Parathyroid adenoma (tissue), 2 donors: Measurements from ENCODE around the gene MAT1A.
"Not testable (repeated sequence)": the region's sequence is repeated elsewhere in the genome, so short reads cannot be mapped to it uniquely, and the experiment has no call there.

Experiments
- H2AFZ ChIP-seq: fragments of 300-600 bp; sonication (generic); one replicate; pipeline ENCODE4 v1.7.0; 2017; ENCODE audit warnings: antibody characterized with exemption, mild to moderate bottlenecking
- H3K27ac ChIP-seq: fragments of 300-600 bp; sonication (generic); one replicate; pipeline ENCODE4 v1.7.0; 2017
- H3K27me3 ChIP-seq: fragments of 300-600 bp; sonication (generic); one replicate; pipeline ENCODE4 v1.7.0; 2017; ENCODE audit warnings: low read length; ENCODE audit not compliant: control insufficient read depth, insufficient read depth
- H3K36me3 ChIP-seq: fragments of 300-600 bp; sonication (generic); one replicate; pipeline ENCODE4 v1.7.0; 2017; ENCODE audit warnings: low read length; ENCODE audit not compliant: control insufficient read depth, insufficient read depth
- H3K4me1 ChIP-seq: fragments of 300-600 bp; sonication (generic); one replicate; pipeline ENCODE4 v1.7.0; 2017; ENCODE audit warnings: control low read depth
- H3K4me2 ChIP-seq: fragments of 300-600 bp; sonication (generic); one replicate; pipeline ENCODE4 v1.7.0; 2017; ENCODE audit warnings: low read length
- H3K4me3 ChIP-seq: fragments of 300-600 bp; sonication (generic); one replicate; pipeline ENCODE4 v1.7.0; 2017; ENCODE audit warnings: low read depth, low read length
- H3K79me2 ChIP-seq: fragments of 300-600 bp; sonication (generic); one replicate; pipeline ENCODE4 v1.7.0; 2017; ENCODE audit warnings: control low read depth
- H3K9ac ChIP-seq: fragments of 300-600 bp; sonication (generic); one replicate; pipeline ENCODE4 v1.7.0; 2017; ENCODE audit warnings: mild to moderate bottlenecking
- H3K9me3 ChIP-seq: fragments of 300-600 bp; sonication (generic); one replicate; pipeline ENCODE4 v1.7.0; 2017; ENCODE audit warnings: low read length; ENCODE audit not compliant: control insufficient read depth
- CTCF ChIP-seq: fragments of 300-600 bp; sonication (generic); IDR thresholded peaks from one replicate; pipeline ENCODE4 v1.7.0; 2017; ENCODE audit warnings: antibody characterized with exemption, mild to moderate bottlenecking
- donor health status: primary hyperparathyroidism.

The MAT1A gene

GRCh38 chr10:80252296-80252887 lies 37.1 kb downstream of the MAT1A start:
- H3K27me3 ChIP-seq, result no peaks in the 10 kb centered on the region
- peaks cover 31% of the 10 kb centered on the region for H3K4me1 ChIP-seq
- H3K9ac ChIP-seq, result no peak overlapping the region
- no peak overlapping the region for H3K27ac ChIP-seq
- H3K79me2 ChIP-seq, result no peaks in the 10 kb centered on the region
- H3K4me3 ChIP-seq, result no peak overlapping the region
- no peak for TF ChIP-seq CTCF
- no peak overlapping the region for H2AFZ ChIP-seq
- no peak overlapping the region for H3K4me2 ChIP-seq
- no peaks in the 10 kb centered on the region for H3K9me3 ChIP-seq
- no peaks in the 10 kb centered on the region for H3K36me3 ChIP-seq

GRCh38 chr10:80251703-80252280 lies 37.7 kb downstream of the MAT1A start:
- H3K27ac ChIP-seq, H3K36me3 ChIP-seq, H3K79me2 ChIP-seq, H3K27me3 ChIP-seq, H3K4me2 ChIP-seq, H2AFZ ChIP-seq, H3K9ac ChIP-seq, H3K4me3 ChIP-seq, H3K9me3 ChIP-seq: not testable (repeated sequence)
- peaks cover 25% of the 10 kb centered on the region for H3K4me1 ChIP-seq

- H2AFZ ChIP-seq, H3K4me3 ChIP-seq, H3K9me3 ChIP-seq, H3K27me3 ChIP-seq, H3K27ac ChIP-seq, H3K4me2 ChIP-seq, H3K79me2 ChIP-seq, H3K9ac ChIP-seq, H3K36me3 ChIP-seq: not testable (repeated sequence)
- peaks cover 13% of the 10 kb centered on the region for H3K4me1 ChIP-seq
Measured at GRCh38 chr10:80250399-80250798, 39.1 kb downstream of the MAT1A start.

DNA sequence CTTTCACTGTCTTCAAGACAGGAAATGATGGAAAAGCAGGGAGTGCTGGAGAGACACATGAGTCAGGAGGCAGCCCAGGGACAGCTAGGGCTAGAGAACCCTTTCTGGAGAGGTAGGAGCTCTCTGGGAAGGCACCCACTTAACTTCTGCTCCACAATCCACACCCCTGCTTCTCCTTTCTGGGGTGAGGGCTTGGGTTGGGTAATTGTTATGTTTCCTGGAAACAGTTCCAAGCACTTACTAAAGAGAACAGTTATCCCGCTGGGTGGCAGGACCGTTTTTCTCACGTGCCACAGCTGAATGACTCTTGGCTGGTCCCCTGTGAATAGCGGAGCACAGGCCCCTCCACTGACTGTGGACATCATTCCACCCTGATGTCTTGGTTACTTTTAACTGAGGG lies 39.6 kb downstream of the MAT1A start:
- H3K27ac ChIP-seq, result not testable (repeated sequence)

GRCh38 chr10:80247611-80248010 lies 41.8 kb downstream of the MAT1A start:
- H3K36me3 ChIP-seq, H3K27ac ChIP-seq, H3K9me3 ChIP-seq, H3K27me3 ChIP-seq, H2AFZ ChIP-seq, H3K9ac ChIP-seq, H3K4me1 ChIP-seq, H3K4me3 ChIP-seq, H3K4me2 ChIP-seq, H3K79me2 ChIP-seq: not testable (repeated sequence)

More for the DNA sequence above, 39.6 kb downstream of the MAT1A start:
- not testable (repeated sequence) for H3K36me3 ChIP-seq, H3K4me3 ChIP-seq, H3K4me2 ChIP-seq, H2AFZ ChIP-seq, H3K79me2 ChIP-seq, H3K27me3 ChIP-seq, H3K9me3 ChIP-seq, H3K9ac ChIP-seq
- H3K4me1 ChIP-seq, result peaks cover 12% of the 10 kb centered on the region

GRCh38 chr10:80244371-80244770 lies 45.1 kb downstream of the MAT1A start:
- H3K36me3 ChIP-seq, H3K9ac ChIP-seq, H3K4me2 ChIP-seq, H3K79me2 ChIP-seq, H2AFZ ChIP-seq, H3K27me3 ChIP-seq, H3K9me3 ChIP-seq, H3K4me3 ChIP-seq, H3K4me1 ChIP-seq, H3K27ac ChIP-seq: not testable (repeated sequence)

GRCh38 chr10:80242341-80242740 lies 47.1 kb downstream of the MAT1A start:
- H2AFZ ChIP-seq, result not testable (repeated sequence)

DNA sequence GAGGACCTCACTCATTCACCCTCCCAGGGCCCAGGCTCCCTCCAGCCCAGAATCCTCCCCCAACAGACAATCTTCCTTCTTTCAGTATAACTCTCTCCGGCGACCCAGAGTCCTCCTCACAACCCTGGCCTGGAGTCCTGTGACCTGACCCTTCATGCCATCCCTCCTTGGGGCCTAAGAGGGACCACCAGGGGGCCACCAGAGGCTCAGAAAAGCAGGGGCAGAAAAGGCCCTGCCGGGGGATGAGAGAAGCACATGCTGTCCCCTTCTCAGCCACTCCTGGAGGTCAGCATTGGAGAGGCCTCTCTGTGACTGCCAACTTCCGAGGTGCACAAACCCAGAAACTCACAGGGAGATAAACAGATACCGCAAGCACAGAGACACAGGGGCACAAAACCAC lies 53.0 kb downstream of the MAT1A start:
- H3K9me3 ChIP-seq, H3K4me2 ChIP-seq, H3K9ac ChIP-seq: not testable (repeated sequence)

More at GRCh38 chr10:80242341-80242740, 47.1 kb downstream of the MAT1A start:
- H3K36me3 ChIP-seq, H3K4me2 ChIP-seq, H3K9me3 ChIP-seq, H3K9ac ChIP-seq, H3K4me3 ChIP-seq, H3K27ac ChIP-seq, H3K79me2 ChIP-seq, H3K27me3 ChIP-seq, H3K4me1 ChIP-seq: not testable (repeated sequence)

GRCh38 chr10:80234331-80235235 lies 54.9 kb downstream of the MAT1A start:
- H3K4me1 ChIP-seq, H3K4me2 ChIP-seq, H3K27ac ChIP-seq, H3K9ac ChIP-seq, H3K36me3 ChIP-seq, H3K27me3 ChIP-seq, H3K9me3 ChIP-seq, H3K79me2 ChIP-seq, H3K4me3 ChIP-seq: not testable (repeated sequence)
- peak overlapping the region; percentile 42 for H2AFZ ChIP-seq

More for the DNA sequence above, 53.0 kb downstream of the MAT1A start:
- H3K4me1 ChIP-seq, H3K27me3 ChIP-seq, H3K27ac ChIP-seq, H3K36me3 ChIP-seq, H3K4me3 ChIP-seq, H3K79me2 ChIP-seq, H2AFZ ChIP-seq: not testable (repeated sequence)

DNA sequence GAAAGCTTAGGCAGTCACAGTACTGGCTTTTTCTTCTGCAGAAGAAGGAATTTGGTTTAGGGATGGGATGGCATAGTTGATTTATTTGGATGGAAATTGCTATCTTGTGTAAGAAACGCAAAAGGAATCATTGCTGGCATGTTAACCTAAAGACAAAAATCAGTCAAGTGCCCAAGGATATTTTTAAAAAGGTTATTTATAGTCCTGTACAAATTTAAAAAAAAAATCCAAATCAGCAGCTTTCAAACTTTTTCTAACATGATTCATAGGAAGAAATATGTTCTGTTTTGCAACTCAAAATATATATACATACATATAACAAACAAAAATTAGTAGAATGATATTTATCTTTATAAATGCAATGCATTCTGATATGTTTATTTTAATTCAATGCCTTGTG lies 55.6 kb downstream of the MAT1A start:
- H3K9ac ChIP-seq, H3K79me2 ChIP-seq, H3K36me3 ChIP-seq, H2AFZ ChIP-seq, H3K4me1 ChIP-seq, H3K9me3 ChIP-seq, H3K27me3 ChIP-seq, H3K27ac ChIP-seq, H3K4me3 ChIP-seq, H3K4me2 ChIP-seq: not testable (repeated sequence)
